Lower leg skin (tissue), 4 donors: ENCODE measurements around the gene AKIRIN2. TPM values are rescaled to one million over a fixed set of nuclear protein-coding genes. Genes with fewer than 3 reads are reported as not detected.

ENCODE experiments used
- DNase-seq, 2 donors: peaks; one replicate each; pipeline ENCODE4 v3.0.0-alpha.2; 2019; ENCODE audit warnings: low spot score in 2 of 2
- H3K4me3 ChIP-seq: fragments of 200-600 bp; sonication (generic); 2 replicates; pipeline ENCODE4 v1.5.1; 2017; ENCODE audit warnings: mild to moderate bottlenecking, low read depth; ENCODE audit not compliant: poor library complexity, severe bottlenecking
- CTCF ChIP-seq, 3 donors: fragments of 450-650 bp; IDR thresholded peaks; one replicate each; pipeline ENCODE4 v1.5.1; 2016; ENCODE audit warnings: antibody characterized with exemption in 3 of 3, mild to moderate bottlenecking in 3 of 3, moderate library complexity in 2 of 3
- POLR2A ChIP-seq, 2 donors: fragments of 450-650 bp; IDR thresholded peaks; one replicate each; pipeline ENCODE4 v1.6.1; 2016 to 2017; ENCODE audit warnings: antibody characterized with exemption in 2 of 2, mild to moderate bottlenecking in 1 of 2, moderate library complexity in 1 of 2
- WGBS, 2 donors: methylation state at CpG; one replicate each; pipeline ENCODE4 v1.1.5; 2018; 5-methylcytosine and 5-hydroxymethylcytosine counted together
- intact Hi-C: fragments of 100-400 bp; cut with DNase I; formaldehyde crosslinking; loops from one replicate; pipeline ENCODE4 v1.15.0; 2023; ENCODE audit warnings: low total_unique reads
- total RNA-seq, 4 donors: library from RNA; depleted of rRNA; stranded (reverse); fragments of >200 nt; gene quantifications; one replicate each; pipeline ENCODE4 v1.1.0, GENCODE V29; 2016

AKIRIN2 gene
- total RNA-seq, 4 donors from 2014 or later, result 11.2 to 30.3 (median 17.2) TPM

- no peak for DNase-seq
- 89 to 93% methylated on average over 1 of the region's 1 CpG for WGBS, 2 donors
- no peak for TF ChIP-seq CTCF (IDR thresholded peaks at IDR 0.05)
- TF ChIP-seq POLR2A (IDR thresholded peaks at IDR 0.05), result no peak
Observed at GRCh38 chr6:87661503-87661902, 40.5 kb downstream of the AKIRIN2 start.

GRCh38 chr6:87661016-87661415 lies 41.0 kb downstream of the AKIRIN2 start:
- H3K4me3 ChIP-seq, result no peak overlapping the region
- intact Hi-C loops, result no loop called here
- DNase-seq, result no peak
- no peak for TF ChIP-seq CTCF (IDR thresholded peaks at IDR 0.05)
- TF ChIP-seq POLR2A (IDR thresholded peaks at IDR 0.05), result no peak
- 97 to 98% methylated on average over 1 of the region's 1 CpG for WGBS, 2 donors

More at GRCh38 chr6:87661503-87661902, 40.5 kb downstream of the AKIRIN2 start:
- intact Hi-C loops, result no loop called here
- H3K4me3 ChIP-seq, result no peak overlapping the region

- no peak for TF ChIP-seq CTCF (IDR thresholded peaks at IDR 0.05)
- TF ChIP-seq POLR2A (IDR thresholded peaks at IDR 0.05), result no peak
- DNase-seq, result no peak
- H3K4me3 ChIP-seq, result no peak overlapping the region
- intact Hi-C loops, result no loop called here
Observed at GRCh38 chr6:87660226-87660911, 41.7 kb downstream of the AKIRIN2 start.

- TF ChIP-seq CTCF (IDR thresholded peaks at IDR 0.05) (no peak), POLR2A (IDR thresholded peaks at IDR 0.05) (no peak)
- H3K4me3 ChIP-seq, result no peak overlapping the region
- intact Hi-C loops, result no loop called here
- no peak for DNase-seq
Observed at GRCh38 chr6:87658516-87658915, 43.5 kb downstream of the AKIRIN2 start.

- intact Hi-C loops, result no loop called here
- DNase-seq, result no peak
- TF ChIP-seq POLR2A (IDR thresholded peaks at IDR 0.05) (no peak), CTCF (IDR thresholded peaks at IDR 0.05) (no peak)
Observed at GRCh38 chr6:87656857-87657256, 45.2 kb downstream of the AKIRIN2 start.

GRCh38 chr6:87655824-87656223 lies 46.2 kb downstream of the AKIRIN2 start:
- no peak overlapping the region for H3K4me3 ChIP-seq
- intact Hi-C loops, result no loop called here
- TF ChIP-seq CTCF (IDR thresholded peaks at IDR 0.05) (no peak), POLR2A (IDR thresholded peaks at IDR 0.05) (no peak)
- DNase-seq, result no peak

More at GRCh38 chr6:87656857-87657256, 45.2 kb downstream of the AKIRIN2 start:
- H3K4me3 ChIP-seq, result no peak overlapping the region
